ENCODE results near the gene SPATS2L.
A peak's percentile ranks its signal among the peaks of the same experiment; 100 is the strongest.
"Not testable (repeated sequence)": the region's sequence is repeated elsewhere in the genome, so short reads cannot be mapped to it uniquely, and the experiment has no call there.

The SPATS2L gene

GRCh38 chr2:200320991-200321390 is 14.5 kb downstream of the SPATS2L start:
- no peak for DNase-seq (ENCODE audit: low read depth)

- DNase-seq (ENCODE audit: low read depth), result no peak
Observed at GRCh38 chr2:200321780-200322534, 15.5 kb downstream of the SPATS2L start.

- no peak for DNase-seq (ENCODE audit: low read depth)
Observed at GRCh38 chr2:200322607-200323006, 16.1 kb downstream of the SPATS2L start.

GRCh38 chr2:200324362-200324761 is 17.9 kb downstream of the SPATS2L start:
- DNase-seq (ENCODE audit: low read depth), result no peak

GRCh38 chr2:200329384-200329783 is 22.9 kb downstream of the SPATS2L start:
- no peak for DNase-seq (ENCODE audit: low read depth)

GRCh38 chr2:200329798-200330197 is 23.3 kb downstream of the SPATS2L start:
- no peak for DNase-seq (ENCODE audit: low read depth)

GRCh38 chr2:200330351-200331060 is 24.0 kb downstream of the SPATS2L start:
- no peak for DNase-seq (ENCODE audit: low read depth)

- DNase-seq (ENCODE audit: low read depth), result no peak
Observed at GRCh38 chr2:200331061-200331400, 24.5 kb downstream of the SPATS2L start.

- no peak for DNase-seq (ENCODE audit: low read depth)
Observed at GRCh38 chr2:200335657-200336056, 29.2 kb downstream of the SPATS2L start.

GRCh38 chr2:200336980-200337615 is 30.6 kb downstream of the SPATS2L start:
- DNase-seq (ENCODE audit: low read depth), result no peak

- DNase-seq (ENCODE audit: low read depth), result no peak
Observed at GRCh38 chr2:200337621-200338020, 31.1 kb downstream of the SPATS2L start.

GRCh38 chr2:200338692-200339091 is 32.2 kb downstream of the SPATS2L start:
- DNase-seq (ENCODE audit: low read depth), result no peak

- no peak for DNase-seq (ENCODE audit: low read depth)
Observed at GRCh38 chr2:200340508-200341224, 34.2 kb downstream of the SPATS2L start.

- DNase-seq (ENCODE audit: low read depth), result no peak
Observed at GRCh38 chr2:200341376-200341775, 34.9 kb downstream of the SPATS2L start.

- DNase-seq (ENCODE audit: low read depth), result no peak
Observed at GRCh38 chr2:200342235-200342634, 35.7 kb downstream of the SPATS2L start.

- no peak for DNase-seq (ENCODE audit: low read depth)
Observed at GRCh38 chr2:200342654-200343053, 36.2 kb downstream of the SPATS2L start.

GRCh38 chr2:200344202-200344601 is 37.7 kb downstream of the SPATS2L start:
- DNase-seq (ENCODE audit: low read depth), result not testable (repeated sequence)

- no peak for DNase-seq (ENCODE audit: low read depth)
Observed at GRCh38 chr2:200345975-200346374, 39.5 kb downstream of the SPATS2L start.

GRCh38 chr2:200347301-200347700 is 40.8 kb downstream of the SPATS2L start:
- no peak for DNase-seq (ENCODE audit: low read depth)

- no peak for DNase-seq (ENCODE audit: low read depth)
Observed at GRCh38 chr2:200348897-200349563, 42.5 kb downstream of the SPATS2L start.

- no peak for DNase-seq (ENCODE audit: low read depth)
Observed at GRCh38 chr2:200349868-200350267, 43.4 kb downstream of the SPATS2L start.

GRCh38 chr2:200350850-200351285 is 44.4 kb downstream of the SPATS2L start:
- DNase-seq (ENCODE audit: low read depth), result peak; percentile 24

Measured in fibroblast of the conjunctiva (primary cell).